HCT116 (cell line): ENCODE data around the gene GRM5. TPM values are rescaled to one million over a fixed set of nuclear protein-coding genes. Genes with fewer than 3 reads are reported as not detected.

Source experiments
- ATAC-seq: fragments of 200-7000 bp; cut with Tn5 transposase; 2 replicates; pipeline ENCODE4 v1.9.1; 2020; ENCODE audit warnings: mild to moderate bottlenecking, moderate library complexity
- BruUV-seq: library from RNA; stranded (reverse); fragments of 400-500 nt; replicated peaks from 2 replicates; lab custom pipeline; 2021; lab: Mats Ljungman, UMichigan
- CTCF ChIA-PET: fragments of 300-600 bp; sonication (Branson Sonifier 250); formaldehyde crosslinking; loops from one replicate; lab custom pipeline; 2021; ENCODE audit warnings: antibody characterized with exemption; lab: Charles Lee
- POLR2A ChIA-PET: fragments of 300-600, 350-600 bp; sonication (Branson Sonifier 250); formaldehyde crosslinking; loops from one replicate; lab custom pipeline; 2021; ENCODE audit warnings: antibody characterized with exemption; lab: Charles Lee
- RAD21 ChIA-PET, 2 experiments: fragments of 300-600 bp; sonication (Branson Sonifier 250); formaldehyde crosslinking; loops; one replicate each; lab custom pipeline; 2023; ENCODE audit warnings: low total read pairs in 2 of 2; ENCODE audit not compliant: uncharacterized antibody in 2 of 2, unreplicated experiment in 2 of 2, low non-redundant PET in 1 of 2; lab: Charles Lee
- DNase-seq: peaks from one replicate; pipeline ENCODE4 v3.0.0-alpha.2; 2010; ENCODE audit warnings: low read depth, low spot score
- H2AFZ ChIP-seq: fragments of 200-600 bp; shearing (Covaris generic), sonication (generic); 2 replicates; pipeline ENCODE4 v1.6.1; 2017; ENCODE audit warnings: low read depth, mixed run types, mixed read lengths, antibody characterized with exemption, low read length; ENCODE audit not compliant: poor library complexity, severe bottlenecking
- H3K27ac ChIP-seq: 2 replicates; pipeline ENCODE4 v1.5.1; 2012; ENCODE audit warnings: low read depth, low read length
- H3K27me3 ChIP-seq: fragments of 200-600 bp; sonication (generic); 2 replicates; pipeline ENCODE4 v1.6.1; 2016; ENCODE audit warnings: mixed run types, low read length, mixed read lengths; ENCODE audit not compliant: insufficient read depth
- H3K36me3 ChIP-seq, 2 experiments: fragments of 200-500 bp in 1 of 2; fragments of 200-600 bp in 1 of 2; sonication (Bioruptor generic) in 1 of 2; sonication (generic) in 1 of 2; 2 replicates each; pipeline versions ENCODE4 v1.5.1 to v1.6.1; 2014 to 2016; ENCODE audit warnings: low read length in 2 of 2, inconsistent platforms in 1 of 2, mixed read lengths in 1 of 2, mixed run types in 1 of 2; ENCODE audit not compliant: insufficient read depth in 2 of 2, control insufficient read depth in 1 of 2
- H3K4me1 ChIP-seq, 2 experiments: fragments of 200-600 bp in 1 of 2; sonication (generic) in 1 of 2; 2 replicates each; pipeline versions ENCODE4 v1.5.1 to v1.6.1; 2012 to 2017; ENCODE audit warnings: low read length in 2 of 2, inconsistent platforms in 1 of 2, mild to moderate bottlenecking in 1 of 2, mixed read lengths in 1 of 2, mixed run types in 1 of 2, moderate library complexity in 1 of 2; ENCODE audit not compliant: insufficient read depth in 2 of 2, control insufficient read depth in 1 of 2
- H3K4me2 ChIP-seq: fragments of 200-600 bp; sonication (generic); 2 replicates; pipeline ENCODE4 v1.6.1; 2017; ENCODE audit warnings: mixed run types, low read length, mixed read lengths
- H3K4me3 ChIP-seq, 2 experiments: fragments of 200-600 bp in 1 of 2; sonication (generic) in 1 of 2; replicated peaks in 1 of 2; 2 replicates each; pipeline ENCODE4 v1.5.1; 2011 to 2016; ENCODE audit warnings: low read length in 2 of 2, control low read depth in 1 of 2, low read depth in 1 of 2, mild to moderate bottlenecking in 1 of 2, mixed read lengths in 1 of 2, mixed run types in 1 of 2
- H3K79me2 ChIP-seq: fragments of 200-600 bp; sonication (generic); 2 replicates; pipeline ENCODE4 v1.6.1; 2017; ENCODE audit warnings: mild to moderate bottlenecking, mixed run types, low read length, moderate library complexity, mixed read lengths; ENCODE audit not compliant: insufficient read depth
- H3K9ac ChIP-seq: fragments of 200-600 bp; sonication (generic); 2 replicates; pipeline ENCODE4 v1.6.1; 2016; ENCODE audit warnings: low read length, mixed read lengths
- H3K9me2 ChIP-seq: fragments of 200-600 bp; sonication (generic), shearing (Covaris generic); 2 replicates; pipeline ENCODE4 v1.6.1; 2017; ENCODE audit warnings: mixed run types, mild to moderate bottlenecking, moderate library complexity; ENCODE audit not compliant: insufficient read depth
- H3K9me3 ChIP-seq, 2 experiments: fragments of 200-500 bp in 1 of 2; fragments of 200-600 bp in 1 of 2; sonication (Bioruptor generic) in 1 of 2; sonication (generic) in 1 of 2; 2 replicates each; pipeline ENCODE4 v1.6.1; 2014 to 2017; ENCODE audit warnings: low read length in 2 of 2, mixed read lengths in 2 of 2, inconsistent platforms in 1 of 2, low read depth in 1 of 2, mild to moderate bottlenecking in 1 of 2, mixed run types in 1 of 2, moderate library complexity in 1 of 2; ENCODE audit not compliant: control insufficient read depth in 1 of 2, insufficient read depth in 1 of 2
- H4K20me1 ChIP-seq: fragments of 200-600 bp; sonication (generic), shearing (Covaris generic); 2 replicates; pipeline ENCODE4 v1.6.1; 2017; ENCODE audit warnings: mixed run types, mild to moderate bottlenecking, moderate library complexity; ENCODE audit not compliant: insufficient read depth
- EZH2 ChIP-seq: fragments of 200-600 bp; sonication (generic); IDR thresholded peaks from 2 replicates; pipeline ENCODE4 v1.6.1; 2017; ENCODE audit warnings: antibody characterized with exemption, mixed run types
- EZH2phosphoT487 ChIP-seq: fragments of 200-600 bp; IDR thresholded peaks from 2 replicates; pipeline ENCODE4 v1.6.1; 2018; ENCODE audit warnings: antibody characterized with exemption, borderline replicate concordance
- POLR2A ChIP-seq: IDR thresholded peaks from 2 replicates; pipeline ENCODE4 v1.7.0; 2011; ENCODE audit warnings: borderline replicate concordance; ENCODE audit not compliant: insufficient read depth, insufficient read length; ENCODE audit errors: extremely low read depth
- POLR2AphosphoS5 ChIP-seq: IDR thresholded peaks from 2 replicates; pipeline ENCODE4 v1.6.1; 2011; ENCODE audit warnings: mild to moderate bottlenecking, low read depth, low read length, moderate library complexity
- SP1 ChIP-seq: IDR thresholded peaks from 2 replicates; pipeline ENCODE4 v1.6.1; 2012; ENCODE audit warnings: low read depth
- intact Hi-C: fragments of 100-400 bp; cut with micrococcal nuclease; formaldehyde crosslinking; loops from 2 replicates; pipeline ENCODE4 v1.10.0; 2022
- total RNA-seq: library from RNA; stranded (reverse); gene quantifications from one replicate; pipeline ENCODE4 v1.2.1, GENCODE V29; 2021; ENCODE audit not compliant: unreplicated experiment
- TF ChIP-seq, protein P1 (sequence below): IDR thresholded peaks from 2 replicates; pipeline ENCODE4 v1.6.1; 2012
- TF ChIP-seq, protein P2 (sequence below): IDR thresholded peaks from 2 replicates; pipeline ENCODE4 v1.6.1; 2011; ENCODE audit warnings: mild to moderate bottlenecking, low read length, moderate library complexity; ENCODE audit not compliant: insufficient replicate concordance; ENCODE audit errors: extremely low read depth
- TF ChIP-seq, protein P3 (sequence below): IDR thresholded peaks from 2 replicates; pipeline ENCODE4 v1.6.1; 2012; ENCODE audit warnings: low read depth

GRM5 gene
- total RNA-seq, 1 experiment from 2014 or later, result not detected

DNA sequence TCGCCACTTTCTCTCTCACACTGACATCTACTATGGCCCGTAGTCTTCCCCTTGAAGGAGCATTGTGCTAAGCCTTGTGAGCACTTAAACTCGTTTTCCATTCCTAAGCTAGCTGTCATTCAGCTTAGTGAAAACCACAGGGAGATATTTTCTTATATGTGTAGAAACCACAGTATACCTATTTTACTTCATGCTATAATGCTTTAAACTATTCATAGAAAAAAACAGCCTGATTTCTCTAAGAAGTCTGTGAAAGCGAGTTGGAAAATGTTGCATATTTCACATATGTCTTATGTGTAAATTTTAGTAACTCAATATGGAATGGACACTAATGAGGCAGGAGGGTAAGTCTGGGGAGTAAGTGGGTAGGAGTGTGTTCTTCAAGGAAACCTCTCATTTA is 534.0 kb downstream of the GRM5 start:
- no peaks in the 10 kb centered on the region for H3K36me3 ChIP-seq
- no TSS peak for BruUV-seq
- H3K9me3 ChIP-seq, result no peaks in the 10 kb centered on the region
- H4K20me1 ChIP-seq, result no peaks in the 10 kb centered on the region
- H3K4me3 ChIP-seq, result no peak overlapping the region
- no peak overlapping the region for H3K4me2 ChIP-seq
- no peaks in the 10 kb centered on the region for H3K9me2 ChIP-seq
- ATAC-seq (no peak), DNase-seq (no peak)
- TF ChIP-seq POLR2A (no peak), POLR2AphosphoS5 (no peak)
- H3K27me3 ChIP-seq, result no peaks in the 10 kb centered on the region
- intact Hi-C loops, result no loop called here
- POLR2A ChIA-PET, result no interaction called here
- H3K9ac ChIP-seq, result no peak overlapping the region
- no peak overlapping the region for H2AFZ ChIP-seq
- RAD21 ChIA-PET, result no interaction called here
- CTCF ChIA-PET, result no interaction called here
- peaks cover 4 to 17% of the 10 kb centered on the region in 2 experiments; a peak in 3 of 4 replicates for H3K4me1 ChIP-seq
- H3K27ac ChIP-seq, result no peak overlapping the region
- no peaks in the 10 kb centered on the region for H3K79me2 ChIP-seq

DNA sequence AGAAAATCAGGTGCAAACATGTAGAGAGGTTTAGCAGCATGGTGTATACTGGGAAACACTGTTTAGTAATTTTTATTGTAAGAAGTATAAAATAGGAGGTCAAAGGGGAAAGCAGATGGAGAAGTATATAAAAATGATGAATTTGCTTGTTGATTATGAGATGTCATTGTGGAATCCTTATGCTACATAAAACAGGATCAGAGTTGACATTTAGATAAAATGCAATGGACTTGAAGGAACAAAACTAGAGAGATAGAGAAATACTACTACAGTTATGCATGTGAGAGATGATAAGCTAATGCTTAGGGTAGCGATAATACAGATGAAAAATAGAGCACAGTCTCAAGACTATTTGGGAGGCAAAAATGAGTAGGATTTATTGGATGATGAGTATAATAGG is 536.4 kb downstream of the GRM5 start:
- ChIA-PET POLR2A (no interaction called here), RAD21 (no interaction called here), CTCF (no interaction called here)
- Histone ChIP-seq H3K4me3 (no peak overlapping the region), H3K9ac (no peak overlapping the region), H3K79me2 (no peaks in the 10 kb centered on the region), H3K4me1 (no peaks in the 10 kb centered on the region), H3K27me3 (no peaks in the 10 kb centered on the region), H3K27ac (no peak overlapping the region), H3K36me3 (no peaks in the 10 kb centered on the region), H4K20me1 (no peaks in the 10 kb centered on the region), H3K9me3 (no peaks in the 10 kb centered on the region), H2AFZ (no peak overlapping the region), H3K4me2 (no peak overlapping the region), H3K9me2 (no peaks in the 10 kb centered on the region)
- DNase-seq (no peak), ATAC-seq (no peak)
- BruUV-seq, result no TSS peak
- TF ChIP-seq POLR2A (no peak), SP1 (no peak), EZH2 (no peak), EZH2phosphoT487 (no peak)
- TF ChIP-seq, protein P1, sequence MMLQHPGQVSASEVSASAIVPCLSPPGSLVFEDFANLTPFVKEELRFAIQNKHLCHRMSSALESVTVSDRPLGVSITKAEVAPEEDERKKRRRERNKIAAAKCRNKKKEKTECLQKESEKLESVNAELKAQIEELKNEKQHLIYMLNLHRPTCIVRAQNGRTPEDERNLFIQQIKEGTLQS, result no peak
- TF ChIP-seq, protein P2, sequence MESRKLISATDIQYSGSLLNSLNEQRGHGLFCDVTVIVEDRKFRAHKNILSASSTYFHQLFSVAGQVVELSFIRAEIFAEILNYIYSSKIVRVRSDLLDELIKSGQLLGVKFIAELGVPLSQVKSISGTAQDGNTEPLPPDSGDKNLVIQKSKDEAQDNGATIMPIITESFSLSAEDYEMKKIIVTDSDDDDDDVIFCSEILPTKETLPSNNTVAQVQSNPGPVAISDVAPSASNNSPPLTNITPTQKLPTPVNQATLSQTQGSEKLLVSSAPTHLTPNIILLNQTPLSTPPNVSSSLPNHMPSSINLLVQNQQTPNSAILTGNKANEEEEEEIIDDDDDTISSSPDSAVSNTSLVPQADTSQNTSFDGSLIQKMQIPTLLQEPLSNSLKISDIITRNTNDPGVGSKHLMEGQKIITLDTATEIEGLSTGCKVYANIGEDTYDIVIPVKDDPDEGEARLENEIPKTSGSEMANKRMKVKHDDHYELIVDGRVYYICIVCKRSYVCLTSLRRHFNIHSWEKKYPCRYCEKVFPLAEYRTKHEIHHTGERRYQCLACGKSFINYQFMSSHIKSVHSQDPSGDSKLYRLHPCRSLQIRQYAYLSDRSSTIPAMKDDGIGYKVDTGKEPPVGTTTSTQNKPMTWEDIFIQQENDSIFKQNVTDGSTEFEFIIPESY, result no peak
- TF ChIP-seq, protein P3, sequence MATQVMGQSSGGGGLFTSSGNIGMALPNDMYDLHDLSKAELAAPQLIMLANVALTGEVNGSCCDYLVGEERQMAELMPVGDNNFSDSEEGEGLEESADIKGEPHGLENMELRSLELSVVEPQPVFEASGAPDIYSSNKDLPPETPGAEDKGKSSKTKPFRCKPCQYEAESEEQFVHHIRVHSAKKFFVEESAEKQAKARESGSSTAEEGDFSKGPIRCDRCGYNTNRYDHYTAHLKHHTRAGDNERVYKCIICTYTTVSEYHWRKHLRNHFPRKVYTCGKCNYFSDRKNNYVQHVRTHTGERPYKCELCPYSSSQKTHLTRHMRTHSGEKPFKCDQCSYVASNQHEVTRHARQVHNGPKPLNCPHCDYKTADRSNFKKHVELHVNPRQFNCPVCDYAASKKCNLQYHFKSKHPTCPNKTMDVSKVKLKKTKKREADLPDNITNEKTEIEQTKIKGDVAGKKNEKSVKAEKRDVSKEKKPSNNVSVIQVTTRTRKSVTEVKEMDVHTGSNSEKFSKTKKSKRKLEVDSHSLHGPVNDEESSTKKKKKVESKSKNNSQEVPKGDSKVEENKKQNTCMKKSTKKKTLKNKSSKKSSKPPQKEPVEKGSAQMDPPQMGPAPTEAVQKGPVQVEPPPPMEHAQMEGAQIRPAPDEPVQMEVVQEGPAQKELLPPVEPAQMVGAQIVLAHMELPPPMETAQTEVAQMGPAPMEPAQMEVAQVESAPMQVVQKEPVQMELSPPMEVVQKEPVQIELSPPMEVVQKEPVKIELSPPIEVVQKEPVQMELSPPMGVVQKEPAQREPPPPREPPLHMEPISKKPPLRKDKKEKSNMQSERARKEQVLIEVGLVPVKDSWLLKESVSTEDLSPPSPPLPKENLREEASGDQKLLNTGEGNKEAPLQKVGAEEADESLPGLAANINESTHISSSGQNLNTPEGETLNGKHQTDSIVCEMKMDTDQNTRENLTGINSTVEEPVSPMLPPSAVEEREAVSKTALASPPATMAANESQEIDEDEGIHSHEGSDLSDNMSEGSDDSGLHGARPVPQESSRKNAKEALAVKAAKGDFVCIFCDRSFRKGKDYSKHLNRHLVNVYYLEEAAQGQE, result no peak
- intact Hi-C loops, result no loop called here
